GM12801 (cell line): ENCODE results near the gene STK24.

Source experiments
- TF ChIP-seq, protein P1 (sequence below): IDR thresholded peaks from one replicate; pipeline ENCODE4 v1.5.1; 2011; ENCODE audit warnings: control low read depth; ENCODE audit not compliant: insufficient read length; ENCODE audit errors: extremely low read depth

The STK24 gene

DNA sequence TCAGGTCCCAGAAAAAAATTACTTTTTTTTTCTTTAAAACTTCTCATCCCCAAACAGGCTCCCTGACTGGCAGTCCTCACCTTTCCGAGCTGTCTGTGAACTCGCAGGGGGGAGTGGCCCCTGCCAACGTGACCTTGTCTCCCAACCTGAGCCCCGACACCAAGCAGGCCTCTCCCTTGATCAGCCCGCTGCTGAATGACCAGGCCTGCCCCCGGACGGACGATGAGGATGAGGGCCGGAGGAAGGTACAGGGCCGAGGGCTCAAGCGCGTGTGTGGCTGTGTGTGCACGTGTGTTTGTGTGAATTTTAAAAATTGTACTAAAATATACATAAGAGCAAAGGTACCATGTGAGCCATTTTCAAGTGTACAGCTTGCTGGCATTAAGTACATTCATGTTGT is 167.6 kb downstream of the STK24 start:
- TF ChIP-seq, protein P1, sequence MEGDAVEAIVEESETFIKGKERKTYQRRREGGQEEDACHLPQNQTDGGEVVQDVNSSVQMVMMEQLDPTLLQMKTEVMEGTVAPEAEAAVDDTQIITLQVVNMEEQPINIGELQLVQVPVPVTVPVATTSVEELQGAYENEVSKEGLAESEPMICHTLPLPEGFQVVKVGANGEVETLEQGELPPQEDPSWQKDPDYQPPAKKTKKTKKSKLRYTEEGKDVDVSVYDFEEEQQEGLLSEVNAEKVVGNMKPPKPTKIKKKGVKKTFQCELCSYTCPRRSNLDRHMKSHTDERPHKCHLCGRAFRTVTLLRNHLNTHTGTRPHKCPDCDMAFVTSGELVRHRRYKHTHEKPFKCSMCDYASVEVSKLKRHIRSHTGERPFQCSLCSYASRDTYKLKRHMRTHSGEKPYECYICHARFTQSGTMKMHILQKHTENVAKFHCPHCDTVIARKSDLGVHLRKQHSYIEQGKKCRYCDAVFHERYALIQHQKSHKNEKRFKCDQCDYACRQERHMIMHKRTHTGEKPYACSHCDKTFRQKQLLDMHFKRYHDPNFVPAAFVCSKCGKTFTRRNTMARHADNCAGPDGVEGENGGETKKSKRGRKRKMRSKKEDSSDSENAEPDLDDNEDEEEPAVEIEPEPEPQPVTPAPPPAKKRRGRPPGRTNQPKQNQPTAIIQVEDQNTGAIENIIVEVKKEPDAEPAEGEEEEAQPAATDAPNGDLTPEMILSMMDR, result no peak

DNA sequence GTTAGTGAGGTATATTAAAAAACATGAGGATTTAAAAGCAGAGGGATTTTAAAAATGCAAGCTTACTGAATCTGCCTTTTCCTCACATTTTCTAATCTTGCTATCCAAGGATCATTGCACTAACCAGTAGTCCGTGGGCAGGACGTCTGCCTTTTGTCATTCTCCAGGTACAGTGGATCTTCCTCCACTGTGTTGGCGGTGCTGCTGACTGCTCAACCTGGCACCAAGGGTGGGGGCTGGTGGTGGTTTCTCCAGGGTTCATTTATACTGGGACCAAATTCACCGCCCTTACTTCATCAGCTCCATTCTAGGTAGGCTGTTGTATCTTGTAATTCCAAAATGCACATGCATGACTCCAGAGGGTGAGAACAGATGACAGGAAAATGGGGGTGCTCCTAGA is 169.3 kb downstream of the STK24 start:
- TF ChIP-seq, protein P1, result no peak

DNA sequence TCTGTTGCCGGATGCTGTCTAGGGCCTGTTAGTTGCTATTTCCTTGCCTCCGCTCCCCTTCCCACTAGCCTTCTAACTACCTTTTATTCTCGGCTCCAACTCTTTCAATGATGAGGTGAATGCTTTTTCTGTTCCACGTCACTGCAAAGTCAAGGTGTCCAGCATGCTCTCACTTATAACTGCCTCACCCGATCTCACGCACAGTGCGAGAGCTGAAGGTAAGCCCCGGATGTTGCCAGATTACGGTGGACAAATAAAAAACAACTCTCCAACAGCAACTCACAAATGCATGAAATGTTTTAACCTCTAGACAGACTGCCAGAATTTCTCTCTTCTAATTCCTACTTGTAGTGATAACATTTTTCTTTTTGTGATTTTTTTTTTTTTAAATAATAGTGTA is 169.9 kb downstream of the STK24 start:
- TF ChIP-seq, protein P1, result no peak

DNA sequence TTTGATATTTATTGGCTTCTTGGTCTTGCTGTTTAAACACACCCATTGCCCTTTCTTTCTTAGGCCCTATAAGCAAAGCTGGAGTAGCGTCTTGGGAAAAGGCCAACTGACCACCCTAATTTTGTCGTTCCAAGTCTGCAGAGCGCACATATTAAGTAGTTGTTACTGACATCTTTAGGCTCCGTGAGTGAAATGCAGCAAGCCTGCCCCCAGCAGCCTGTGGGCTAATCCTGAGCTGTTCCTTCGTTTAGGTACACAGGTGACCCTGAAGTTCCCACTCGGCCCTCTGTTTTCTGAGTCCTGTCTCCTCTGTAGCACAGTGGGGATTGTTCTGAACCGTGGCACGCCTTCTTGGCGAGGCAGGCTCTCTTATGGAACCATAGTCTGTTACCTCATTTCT is 170.5 kb downstream of the STK24 start:
- TF ChIP-seq, protein P1, result no peak

DNA sequence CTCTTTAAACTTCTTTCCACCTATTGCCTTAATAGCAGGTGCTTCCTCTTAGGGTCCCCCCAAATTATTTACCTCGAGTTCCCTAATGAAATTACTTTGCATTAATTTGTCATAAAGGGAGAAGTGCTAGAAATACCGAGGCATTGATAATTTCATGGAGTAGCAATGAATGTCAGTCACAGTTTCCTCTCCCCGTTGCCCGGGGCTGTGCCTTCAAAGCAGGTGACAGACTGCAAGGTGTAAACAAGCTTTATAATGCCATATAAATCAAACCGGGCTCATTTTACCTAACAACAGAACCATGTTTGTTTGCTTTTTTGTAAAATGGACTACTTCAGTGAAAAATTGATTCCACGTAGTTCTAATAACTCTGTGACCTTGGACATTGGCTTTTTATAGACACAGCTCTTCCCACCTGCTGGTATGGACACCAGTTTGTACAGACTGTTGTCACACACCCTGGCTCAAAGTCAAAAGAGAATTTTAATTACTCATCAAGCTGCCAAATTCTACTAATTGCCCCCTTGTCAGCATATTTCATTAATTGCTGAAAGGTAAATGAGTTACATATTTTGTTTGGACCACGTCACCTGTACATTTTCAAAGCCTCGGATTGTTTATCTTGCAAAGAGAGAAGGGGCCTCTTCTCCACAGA is 171.1 kb downstream of the STK24 start:
- TF ChIP-seq, protein P1, result no peak

DNA sequence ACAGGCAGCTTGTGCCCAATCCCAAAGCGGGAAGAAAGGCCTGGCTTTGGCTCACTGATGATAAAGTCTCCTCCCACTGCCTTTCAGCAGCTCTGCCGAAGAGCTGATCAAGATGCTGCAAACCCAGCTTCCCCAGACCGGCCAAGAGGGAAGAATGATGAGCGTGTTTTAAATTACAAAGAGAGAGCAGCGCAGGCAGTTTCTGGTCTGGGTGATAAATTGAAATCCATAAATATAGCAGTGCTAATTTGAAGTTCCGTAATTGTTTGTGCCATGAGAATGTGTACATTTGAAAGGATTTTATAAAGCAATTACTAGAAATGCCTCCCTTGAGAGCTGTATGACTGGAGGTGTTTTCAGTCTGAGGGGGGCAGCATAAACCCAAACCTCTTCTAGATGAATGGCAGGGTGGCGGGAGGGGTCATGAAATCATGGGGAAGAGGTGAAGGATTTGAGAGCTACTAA is 171.8 kb downstream of the STK24 start:
- TF ChIP-seq, protein P1, result no peak

DNA sequence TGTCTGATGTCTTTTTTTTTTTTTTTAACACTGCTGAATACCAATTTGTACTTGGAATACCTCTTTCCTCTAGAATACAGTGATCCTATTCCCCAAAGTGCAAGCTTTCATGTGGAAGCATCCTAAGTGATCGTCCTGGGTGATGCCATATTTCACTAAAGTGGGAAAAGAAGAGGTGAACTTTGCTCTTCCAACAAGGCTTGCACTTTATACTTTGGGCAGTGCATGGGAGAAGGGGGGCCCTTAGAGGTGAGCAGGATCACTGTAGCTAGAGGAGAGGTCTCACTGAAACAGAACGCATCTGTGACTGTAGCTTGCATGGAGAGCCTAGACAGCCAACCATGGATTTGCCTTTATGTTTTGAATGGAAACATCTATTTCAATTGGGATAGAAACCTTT is 173.8 kb downstream of the STK24 start:
- TF ChIP-seq, protein P1, result no peak
